GM19467 (cell line): ENCODE results near the gene ZSCAN4.

Source experiments
- ATAC-seq: cut with Tn5 transposase; IDR thresholded peaks from one replicate; pipeline ENCODE4 v1.9.1; 2021; ENCODE audit warnings: mild to moderate bottlenecking, moderate library complexity; ENCODE audit not compliant: unreplicated experiment

ZSCAN4 gene

GRCh38 chr19:57668635-57669034 is at the start of gene ZSCAN4:
TSS of gene ZSCAN4 (plus strand) at chr19:57668935. CDS start at chr19:57676146, 7,211 bp downstream.
- ATAC-seq, result no peak

- ATAC-seq, result no peak
These were observed 47.9 kb upstream of the ZSCAN4 start for GRCh38 chr19:57620673-57621348.

- no peak for ATAC-seq
These were observed 45.6 kb upstream of the ZSCAN4 start for GRCh38 chr19:57623091-57623490.

GRCh38 chr19:57632987-57633831 is 35.5 kb upstream of the ZSCAN4 start, which contains the start of gene ZNF211:
TSS of gene ZNF211 (plus strand) at chr19:57633168. CDS start at chr19:57633347, 179 bp downstream.
- peak; percentile 91 for ATAC-seq

GRCh38 chr19:57633832-57634131 is 35.0 kb upstream of the ZSCAN4 start:
- ATAC-seq, result no peak

- no peak for ATAC-seq
These were observed 31.4 kb upstream of the ZSCAN4 start for GRCh38 chr19:57637379-57637778.

- no peak for ATAC-seq
These were observed 27.0 kb upstream of the ZSCAN4 start for GRCh38 chr19:57641715-57642234.

- ATAC-seq, result no peak
These were observed 26.2 kb upstream of the ZSCAN4 start for GRCh38 chr19:57642396-57643046.

GRCh38 chr19:57643734-57644133 is 25.0 kb upstream of the ZSCAN4 start:
- no peak for ATAC-seq

- ATAC-seq, result no peak
These were observed 20.3 kb upstream of the ZSCAN4 start for GRCh38 chr19:57648331-57649003.

- ATAC-seq, result no peak
These were observed 17.1 kb upstream of the ZSCAN4 start for GRCh38 chr19:57651654-57651996.

GRCh38 chr19:57653689-57654088 is 15.0 kb upstream of the ZSCAN4 start:
- no peak for ATAC-seq

GRCh38 chr19:57655443-57655842 is 13.3 kb upstream of the ZSCAN4 start:
- ATAC-seq, result no peak

GRCh38 chr19:57656346-57656745 is 12.4 kb upstream of the ZSCAN4 start:
- ATAC-seq, result no peak

- ATAC-seq, result no peak
These were observed 4.2 kb upstream of the ZSCAN4 start for GRCh38 chr19:57664269-57665127.

GRCh38 chr19:57665261-57665806 is 3.4 kb upstream of the ZSCAN4 start:
- ATAC-seq, result no peak

- ATAC-seq, result no peak
These were observed 1.5 kb upstream of the ZSCAN4 start for GRCh38 chr19:57667228-57667627.

GRCh38 chr19:57671124-57671895 is 2.6 kb downstream of the ZSCAN4 start:
- ATAC-seq, result no peak

- no peak for ATAC-seq
These were observed 3.7 kb downstream of the ZSCAN4 start for GRCh38 chr19:57672466-57672865.
